ENCODE data around the gene BCAM.

DNA sequence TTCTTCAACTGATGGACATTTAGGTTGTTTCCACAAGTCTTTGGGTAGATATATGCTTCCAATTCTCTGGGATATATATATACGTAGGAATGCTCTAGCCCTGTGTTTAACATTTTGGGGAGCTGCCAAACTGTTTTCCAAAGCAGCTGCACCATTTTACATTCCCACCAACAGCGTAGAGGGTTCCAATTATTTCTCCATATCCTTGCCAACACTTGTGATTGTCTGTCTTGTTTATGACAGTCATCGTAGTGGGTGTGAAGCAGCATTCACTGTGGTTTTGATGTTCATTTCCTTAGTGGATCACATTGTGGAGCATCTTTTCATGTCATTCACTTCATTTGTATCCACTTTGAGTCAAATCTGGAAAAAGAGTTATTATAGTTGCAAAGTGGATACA lies 35.9 kb upstream of the BCAM start:
- TF ChIP-seq, protein P1, sequence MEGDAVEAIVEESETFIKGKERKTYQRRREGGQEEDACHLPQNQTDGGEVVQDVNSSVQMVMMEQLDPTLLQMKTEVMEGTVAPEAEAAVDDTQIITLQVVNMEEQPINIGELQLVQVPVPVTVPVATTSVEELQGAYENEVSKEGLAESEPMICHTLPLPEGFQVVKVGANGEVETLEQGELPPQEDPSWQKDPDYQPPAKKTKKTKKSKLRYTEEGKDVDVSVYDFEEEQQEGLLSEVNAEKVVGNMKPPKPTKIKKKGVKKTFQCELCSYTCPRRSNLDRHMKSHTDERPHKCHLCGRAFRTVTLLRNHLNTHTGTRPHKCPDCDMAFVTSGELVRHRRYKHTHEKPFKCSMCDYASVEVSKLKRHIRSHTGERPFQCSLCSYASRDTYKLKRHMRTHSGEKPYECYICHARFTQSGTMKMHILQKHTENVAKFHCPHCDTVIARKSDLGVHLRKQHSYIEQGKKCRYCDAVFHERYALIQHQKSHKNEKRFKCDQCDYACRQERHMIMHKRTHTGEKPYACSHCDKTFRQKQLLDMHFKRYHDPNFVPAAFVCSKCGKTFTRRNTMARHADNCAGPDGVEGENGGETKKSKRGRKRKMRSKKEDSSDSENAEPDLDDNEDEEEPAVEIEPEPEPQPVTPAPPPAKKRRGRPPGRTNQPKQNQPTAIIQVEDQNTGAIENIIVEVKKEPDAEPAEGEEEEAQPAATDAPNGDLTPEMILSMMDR (IDR thresholded peaks at IDR 0.05): no peak
- TF ChIP-seq MYC (IDR thresholded peaks at IDR 0.05; ENCODE audit: borderline replicate concordance, low read length) (no peak), RAD21 (conservative IDR thresholded peaks at IDR 0.05 in 1 of 2, IDR thresholded peaks at IDR 0.05 in 1 of 2) (no peak), RNF2 (IDR thresholded peaks at IDR 0.05; ENCODE audit: borderline replicate concordance, low read depth) (no peak), JUN (IDR thresholded peaks at IDR 0.05) (no peak), POLR2A (IDR thresholded peaks at IDR 0.05; ENCODE audit: low read length) (no peak), EP300 (IDR thresholded peaks at IDR 0.05) (no peak), EHMT2 (IDR thresholded peaks at IDR 0.05; ENCODE audit: low read depth) (no peak), GATA3 (IDR thresholded peaks at IDR 0.05; ENCODE audit: borderline replicate concordance) (no peak), SREBF2 (IDR thresholded peaks at IDR 0.05) (no peak)
- TF ChIP-seq, protein P2, sequence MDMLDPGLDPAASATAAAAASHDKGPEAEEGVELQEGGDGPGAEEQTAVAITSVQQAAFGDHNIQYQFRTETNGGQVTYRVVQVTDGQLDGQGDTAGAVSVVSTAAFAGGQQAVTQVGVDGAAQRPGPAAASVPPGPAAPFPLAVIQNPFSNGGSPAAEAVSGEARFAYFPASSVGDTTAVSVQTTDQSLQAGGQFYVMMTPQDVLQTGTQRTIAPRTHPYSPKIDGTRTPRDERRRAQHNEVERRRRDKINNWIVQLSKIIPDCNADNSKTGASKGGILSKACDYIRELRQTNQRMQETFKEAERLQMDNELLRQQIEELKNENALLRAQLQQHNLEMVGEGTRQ (IDR thresholded peaks at IDR 0.05): no peak
- TF ChIP-seq, protein P3, sequence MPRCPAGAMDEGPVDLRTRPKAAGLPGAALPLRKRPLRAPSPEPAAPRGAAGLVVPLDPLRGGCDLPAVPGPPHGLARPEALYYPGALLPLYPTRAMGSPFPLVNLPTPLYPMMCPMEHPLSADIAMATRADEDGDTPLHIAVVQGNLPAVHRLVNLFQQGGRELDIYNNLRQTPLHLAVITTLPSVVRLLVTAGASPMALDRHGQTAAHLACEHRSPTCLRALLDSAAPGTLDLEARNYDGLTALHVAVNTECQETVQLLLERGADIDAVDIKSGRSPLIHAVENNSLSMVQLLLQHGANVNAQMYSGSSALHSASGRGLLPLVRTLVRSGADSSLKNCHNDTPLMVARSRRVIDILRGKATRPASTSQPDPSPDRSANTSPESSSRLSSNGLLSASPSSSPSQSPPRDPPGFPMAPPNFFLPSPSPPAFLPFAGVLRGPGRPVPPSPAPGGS (IDR thresholded peaks at IDR 0.05): no peak
- TF ChIP-seq, protein P4, sequence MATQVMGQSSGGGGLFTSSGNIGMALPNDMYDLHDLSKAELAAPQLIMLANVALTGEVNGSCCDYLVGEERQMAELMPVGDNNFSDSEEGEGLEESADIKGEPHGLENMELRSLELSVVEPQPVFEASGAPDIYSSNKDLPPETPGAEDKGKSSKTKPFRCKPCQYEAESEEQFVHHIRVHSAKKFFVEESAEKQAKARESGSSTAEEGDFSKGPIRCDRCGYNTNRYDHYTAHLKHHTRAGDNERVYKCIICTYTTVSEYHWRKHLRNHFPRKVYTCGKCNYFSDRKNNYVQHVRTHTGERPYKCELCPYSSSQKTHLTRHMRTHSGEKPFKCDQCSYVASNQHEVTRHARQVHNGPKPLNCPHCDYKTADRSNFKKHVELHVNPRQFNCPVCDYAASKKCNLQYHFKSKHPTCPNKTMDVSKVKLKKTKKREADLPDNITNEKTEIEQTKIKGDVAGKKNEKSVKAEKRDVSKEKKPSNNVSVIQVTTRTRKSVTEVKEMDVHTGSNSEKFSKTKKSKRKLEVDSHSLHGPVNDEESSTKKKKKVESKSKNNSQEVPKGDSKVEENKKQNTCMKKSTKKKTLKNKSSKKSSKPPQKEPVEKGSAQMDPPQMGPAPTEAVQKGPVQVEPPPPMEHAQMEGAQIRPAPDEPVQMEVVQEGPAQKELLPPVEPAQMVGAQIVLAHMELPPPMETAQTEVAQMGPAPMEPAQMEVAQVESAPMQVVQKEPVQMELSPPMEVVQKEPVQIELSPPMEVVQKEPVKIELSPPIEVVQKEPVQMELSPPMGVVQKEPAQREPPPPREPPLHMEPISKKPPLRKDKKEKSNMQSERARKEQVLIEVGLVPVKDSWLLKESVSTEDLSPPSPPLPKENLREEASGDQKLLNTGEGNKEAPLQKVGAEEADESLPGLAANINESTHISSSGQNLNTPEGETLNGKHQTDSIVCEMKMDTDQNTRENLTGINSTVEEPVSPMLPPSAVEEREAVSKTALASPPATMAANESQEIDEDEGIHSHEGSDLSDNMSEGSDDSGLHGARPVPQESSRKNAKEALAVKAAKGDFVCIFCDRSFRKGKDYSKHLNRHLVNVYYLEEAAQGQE (IDR thresholded peaks at IDR 0.05): no peak
